Vagina (tissue), 2 donors: Measurements from ENCODE around the gene CADPS2.

Source experiments
- POLR2A ChIP-seq, 2 donors: fragments of 450-650 bp; IDR thresholded peaks; one replicate each; pipeline ENCODE4 v1.6.1; 2017; ENCODE audit warnings: antibody characterized with exemption in 2 of 2, mild to moderate bottlenecking in 2 of 2, moderate library complexity in 2 of 2
- POLR2AphosphoS5 ChIP-seq, 2 donors: sonication (generic); formaldehyde crosslinking; IDR thresholded peaks; one replicate each; pipeline ENCODE4 v1.9.0; 2017; ENCODE audit warnings: antibody characterized with exemption in 2 of 2, mild to moderate bottlenecking in 2 of 2, low read depth in 1 of 2; ENCODE audit not compliant: insufficient read depth in 1 of 2
- TF ChIP-seq, protein P1 (sequence below), 3 experiments: fragments of 450-650 bp in 2 of 3; fragments of 200-600 bp in 1 of 3; sonication (generic) in 1 of 3; IDR thresholded peaks; one replicate each; pipeline ENCODE4 v1.5.1; 2017 to 2019; ENCODE audit warnings: antibody characterized with exemption in 3 of 3, mild to moderate bottlenecking in 2 of 3, moderate library complexity in 2 of 3

DNA sequence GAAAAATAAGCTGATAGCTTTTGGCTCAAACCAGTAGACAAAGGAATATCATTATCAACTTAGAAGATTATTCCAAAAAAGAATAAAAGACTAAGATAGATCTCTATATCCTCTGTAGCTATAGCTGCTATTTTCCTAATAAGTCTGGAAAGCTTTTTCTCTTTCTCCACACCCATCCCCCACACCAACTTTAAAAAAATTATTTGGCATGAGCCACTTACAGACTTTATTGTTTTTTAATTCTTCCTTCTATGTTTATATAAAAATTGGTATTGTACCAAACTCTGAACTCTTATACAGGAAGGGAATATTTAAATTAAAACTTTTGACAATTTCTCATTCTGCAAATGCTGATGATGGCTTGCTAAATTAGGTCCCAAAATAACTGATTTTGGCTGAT lies 330.0 kb downstream of the CADPS2 start:
- TF ChIP-seq, protein P1, sequence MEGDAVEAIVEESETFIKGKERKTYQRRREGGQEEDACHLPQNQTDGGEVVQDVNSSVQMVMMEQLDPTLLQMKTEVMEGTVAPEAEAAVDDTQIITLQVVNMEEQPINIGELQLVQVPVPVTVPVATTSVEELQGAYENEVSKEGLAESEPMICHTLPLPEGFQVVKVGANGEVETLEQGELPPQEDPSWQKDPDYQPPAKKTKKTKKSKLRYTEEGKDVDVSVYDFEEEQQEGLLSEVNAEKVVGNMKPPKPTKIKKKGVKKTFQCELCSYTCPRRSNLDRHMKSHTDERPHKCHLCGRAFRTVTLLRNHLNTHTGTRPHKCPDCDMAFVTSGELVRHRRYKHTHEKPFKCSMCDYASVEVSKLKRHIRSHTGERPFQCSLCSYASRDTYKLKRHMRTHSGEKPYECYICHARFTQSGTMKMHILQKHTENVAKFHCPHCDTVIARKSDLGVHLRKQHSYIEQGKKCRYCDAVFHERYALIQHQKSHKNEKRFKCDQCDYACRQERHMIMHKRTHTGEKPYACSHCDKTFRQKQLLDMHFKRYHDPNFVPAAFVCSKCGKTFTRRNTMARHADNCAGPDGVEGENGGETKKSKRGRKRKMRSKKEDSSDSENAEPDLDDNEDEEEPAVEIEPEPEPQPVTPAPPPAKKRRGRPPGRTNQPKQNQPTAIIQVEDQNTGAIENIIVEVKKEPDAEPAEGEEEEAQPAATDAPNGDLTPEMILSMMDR (IDR thresholded peaks at IDR 0.05) = no peak
- TF ChIP-seq POLR2AphosphoS5 (IDR thresholded peaks at IDR 0.05; ENCODE audit: insufficient read depth in 1 of 2, low read depth in 1 of 2) = no peak
- TF ChIP-seq POLR2A (IDR thresholded peaks at IDR 0.05) = no peak
